Stimulated activated CD4-positive, alpha-beta T cell treated with anti-CD3 and anti-CD28 coated beads, Interleukin-2, amount 100 ng/mL, for 4 hours (primary cell): Measurements from ENCODE around the gene RBFOX2.
"Not testable (repeated sequence)": the region's sequence is repeated elsewhere in the genome, so short reads cannot be mapped to it uniquely, and the experiment has no call there.

Experiments used
- DNase-seq: peaks from one replicate; pipeline ENCODE4 v3.0.0-alpha.2; 2020; ENCODE audit warnings: low read depth

RBFOX2 gene, protein sequence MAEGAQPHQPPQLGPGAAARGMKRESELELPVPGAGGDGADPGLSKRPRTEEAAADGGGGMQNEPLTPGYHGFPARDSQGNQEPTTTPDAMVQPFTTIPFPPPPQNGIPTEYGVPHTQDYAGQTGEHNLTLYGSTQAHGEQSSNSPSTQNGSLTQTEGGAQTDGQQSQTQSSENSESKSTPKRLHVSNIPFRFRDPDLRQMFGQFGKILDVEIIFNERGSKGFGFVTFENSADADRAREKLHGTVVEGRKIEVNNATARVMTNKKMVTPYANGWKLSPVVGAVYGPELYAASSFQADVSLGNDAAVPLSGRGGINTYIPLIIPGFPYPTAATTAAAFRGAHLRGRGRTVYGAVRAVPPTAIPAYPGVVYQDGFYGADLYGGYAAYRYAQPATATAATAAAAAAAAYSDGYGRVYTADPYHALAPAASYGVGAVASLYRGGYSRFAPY

DNA sequence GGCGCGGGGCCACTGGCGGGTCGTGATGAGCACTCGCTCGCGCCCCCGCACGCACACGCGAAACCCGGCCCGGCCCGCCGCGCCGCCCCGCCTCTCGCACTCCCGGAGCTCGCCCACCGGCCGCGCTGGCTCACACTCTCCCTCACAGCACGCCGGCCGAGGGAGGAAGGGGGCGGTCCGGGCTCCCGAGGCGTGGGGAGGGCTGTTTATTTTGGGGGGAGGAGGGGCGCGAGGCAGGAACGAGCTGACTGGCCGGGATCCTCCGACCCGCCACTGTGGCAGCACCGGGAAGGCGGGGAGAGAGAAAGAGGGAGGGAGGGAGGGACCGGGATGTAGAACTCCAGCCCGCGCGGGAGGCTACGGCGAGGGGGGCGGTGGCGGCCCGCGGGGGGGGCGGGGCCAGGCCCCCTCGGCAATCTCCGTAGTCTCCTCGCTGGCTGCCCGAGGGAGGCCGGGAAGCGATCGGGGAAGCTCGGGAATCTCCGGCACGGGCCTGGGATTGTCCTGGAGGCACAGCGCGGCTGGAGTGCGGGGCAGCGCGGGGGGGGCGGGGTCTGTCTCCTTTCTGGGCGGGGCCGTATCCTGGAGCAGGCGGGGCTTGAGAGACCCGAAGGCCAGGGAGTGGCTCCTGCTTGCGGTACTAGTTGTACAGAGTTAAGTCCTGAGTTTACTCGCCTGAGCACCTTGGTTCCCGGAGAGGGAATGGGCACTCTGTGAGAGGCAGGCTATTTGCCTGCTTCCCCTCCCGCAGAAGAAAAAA is at the start of gene RBFOX2:
TSS of gene RBFOX2 (minus strand) at position 179 of the 760 bp plus-strand sequence. CDS start 399 bp downstream, outside the sequence.
- DNase-seq = peak; percentile 79

GRCh38 chr22:36077271-36077670 is 48.6 kb upstream of the RBFOX2 start:
- DNase-seq = no peak

DNA sequence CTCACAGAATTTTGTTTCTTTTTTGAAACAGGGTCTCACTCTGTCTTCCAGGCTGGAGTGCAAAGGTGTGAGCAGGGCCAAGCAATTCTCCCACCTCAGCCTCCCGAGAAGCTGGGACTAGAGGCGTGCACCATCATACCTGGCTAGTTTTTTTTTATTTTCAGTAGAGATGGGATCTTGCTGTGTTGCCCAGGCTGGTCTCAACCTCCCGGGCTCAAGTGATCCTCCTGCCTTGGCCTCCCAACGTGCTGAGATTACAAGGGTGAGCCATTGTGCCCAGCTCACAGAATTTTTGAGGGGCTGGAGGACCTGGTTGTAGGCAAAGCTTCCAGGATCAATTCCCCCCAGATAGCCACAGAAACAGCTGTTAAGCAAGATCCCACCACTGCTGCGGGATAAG is 47.1 kb upstream of the RBFOX2 start:
- no peak for DNase-seq

- no peak for DNase-seq
Observed at GRCh38 chr22:36075230-36075629, 46.6 kb upstream of the RBFOX2 start.

GRCh38 chr22:36073476-36073875 is 44.9 kb upstream of the RBFOX2 start:
- DNase-seq = no peak

DNA sequence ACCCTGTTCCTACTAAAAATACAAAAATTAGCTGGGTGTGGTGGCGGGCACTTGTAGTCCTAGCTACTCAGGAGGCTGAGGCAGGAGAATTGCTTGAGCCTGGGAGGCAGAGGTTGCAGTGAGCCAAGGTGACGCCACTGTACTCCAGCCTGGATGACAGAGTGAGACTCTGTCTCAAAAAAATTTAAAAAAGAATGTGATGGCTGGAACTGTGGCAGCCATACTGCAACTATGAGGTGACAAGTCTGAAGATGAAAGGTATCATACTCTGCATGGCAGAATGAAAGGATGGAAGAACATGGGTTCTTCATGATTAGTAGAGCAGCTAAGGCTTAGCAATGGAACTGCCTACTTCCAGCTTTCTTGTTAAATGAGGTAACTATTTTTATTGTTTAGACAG is 42.0 kb upstream of the RBFOX2 start:
- not testable (repeated sequence) for DNase-seq

DNA sequence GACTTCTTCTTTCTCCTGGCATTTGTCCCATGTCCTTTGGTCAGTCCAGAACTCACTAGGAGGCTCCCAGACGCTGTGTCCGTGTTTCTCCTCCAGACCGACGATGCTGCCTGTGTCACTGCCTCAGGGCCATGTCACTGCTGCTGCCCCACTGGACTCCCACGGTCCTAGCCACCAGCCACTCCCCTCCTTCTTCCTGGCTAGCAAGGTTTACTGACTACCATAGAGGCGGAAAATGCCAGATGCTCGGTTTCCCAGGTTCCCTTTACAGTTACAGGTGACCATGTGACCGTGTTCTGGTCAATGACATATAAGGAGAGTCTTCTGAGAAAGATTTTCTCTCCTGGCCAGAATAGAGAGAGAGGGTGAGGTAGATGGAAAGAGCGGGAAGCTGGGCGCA is 40.7 kb upstream of the RBFOX2 start:
- DNase-seq = no peak

DNA sequence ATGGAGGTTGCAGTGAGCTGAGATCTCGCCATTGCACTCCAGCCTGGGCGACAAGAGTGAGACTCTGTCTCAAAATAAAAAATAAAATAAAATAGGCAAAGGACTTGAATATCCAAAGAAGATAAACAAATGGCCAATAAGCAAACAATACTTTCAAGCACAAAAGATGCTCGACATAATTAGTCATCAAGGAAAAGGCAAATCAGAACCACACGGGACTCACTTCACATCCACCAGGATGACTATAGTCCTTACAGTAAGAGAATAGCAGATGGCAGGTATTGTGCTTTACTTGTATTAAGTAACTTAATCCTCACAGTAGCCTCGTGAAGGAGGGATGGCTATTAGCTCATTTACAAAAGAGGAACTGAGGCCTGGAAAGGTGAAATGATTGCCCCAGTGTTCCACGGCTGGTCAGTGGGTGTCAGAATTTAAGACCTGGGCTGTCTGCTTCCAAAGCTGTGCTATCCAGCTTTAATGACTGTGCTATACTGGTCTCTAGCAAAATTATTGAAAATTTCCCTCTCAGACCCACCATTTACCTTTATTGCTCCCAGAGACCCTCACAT is 40.2 kb upstream of the RBFOX2 start:
- DNase-seq = no peak

DNA sequence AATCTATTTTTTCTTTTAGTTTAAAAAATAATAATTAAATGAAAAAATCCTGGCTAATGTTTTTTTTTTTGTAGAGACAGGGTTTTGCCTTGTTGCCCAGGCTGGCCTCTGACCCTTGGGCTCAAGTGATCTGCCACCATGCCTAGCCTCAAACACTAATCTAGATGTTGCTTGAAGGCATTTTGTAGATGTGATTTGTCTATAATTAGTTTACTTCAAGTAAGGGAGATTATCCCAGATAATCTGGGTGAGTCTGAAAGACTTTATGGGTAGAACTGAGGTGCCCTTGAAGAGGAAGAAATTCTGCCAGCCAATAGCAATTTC is 38.6 kb upstream of the RBFOX2 start:
- no peak for DNase-seq

- DNase-seq = peak; percentile 31
Observed at GRCh38 chr22:36065775-36066544, 37.3 kb upstream of the RBFOX2 start.

GRCh38 chr22:36065462-36065774 is 36.8 kb upstream of the RBFOX2 start:
- no peak for DNase-seq

DNA sequence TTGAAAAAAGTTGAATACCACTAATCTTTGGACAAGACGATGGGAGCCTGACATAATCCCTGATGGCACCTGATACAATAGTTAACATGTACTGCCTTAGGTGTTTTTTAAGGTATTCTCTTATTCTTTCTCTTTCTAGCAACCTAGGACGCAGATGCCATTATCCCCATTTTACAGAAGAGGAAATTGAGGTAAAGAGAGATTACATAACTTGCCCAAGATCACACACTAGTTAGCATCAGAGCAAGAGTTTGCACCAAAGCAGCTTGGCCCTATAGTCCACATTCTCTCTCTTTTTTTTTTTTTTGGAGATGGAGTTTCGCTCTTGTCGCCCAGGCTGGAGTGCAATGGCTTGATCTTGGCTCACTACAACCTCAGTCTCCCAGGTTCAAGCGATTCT is 35.7 kb upstream of the RBFOX2 start:
- DNase-seq = no peak

DNA sequence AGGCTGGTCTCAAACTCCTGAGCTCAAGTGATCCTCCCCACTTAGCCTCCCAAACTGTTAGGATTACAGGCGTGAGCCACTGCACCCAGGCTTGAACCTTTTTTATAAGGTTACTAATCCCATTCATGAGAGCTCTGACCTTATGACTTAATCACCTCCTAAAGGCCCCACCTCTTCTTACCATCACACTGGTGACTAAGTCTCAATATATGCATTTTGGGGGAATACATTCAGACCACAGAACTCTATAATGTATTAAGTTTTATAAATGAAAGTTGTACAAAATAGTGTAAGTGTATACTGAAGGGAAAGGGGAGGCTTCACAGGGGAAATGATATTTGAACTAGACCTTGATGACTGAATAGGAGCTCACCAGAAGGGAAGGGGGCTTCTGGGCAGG is 28.4 kb upstream of the RBFOX2 start:
- no peak for DNase-seq

DNA sequence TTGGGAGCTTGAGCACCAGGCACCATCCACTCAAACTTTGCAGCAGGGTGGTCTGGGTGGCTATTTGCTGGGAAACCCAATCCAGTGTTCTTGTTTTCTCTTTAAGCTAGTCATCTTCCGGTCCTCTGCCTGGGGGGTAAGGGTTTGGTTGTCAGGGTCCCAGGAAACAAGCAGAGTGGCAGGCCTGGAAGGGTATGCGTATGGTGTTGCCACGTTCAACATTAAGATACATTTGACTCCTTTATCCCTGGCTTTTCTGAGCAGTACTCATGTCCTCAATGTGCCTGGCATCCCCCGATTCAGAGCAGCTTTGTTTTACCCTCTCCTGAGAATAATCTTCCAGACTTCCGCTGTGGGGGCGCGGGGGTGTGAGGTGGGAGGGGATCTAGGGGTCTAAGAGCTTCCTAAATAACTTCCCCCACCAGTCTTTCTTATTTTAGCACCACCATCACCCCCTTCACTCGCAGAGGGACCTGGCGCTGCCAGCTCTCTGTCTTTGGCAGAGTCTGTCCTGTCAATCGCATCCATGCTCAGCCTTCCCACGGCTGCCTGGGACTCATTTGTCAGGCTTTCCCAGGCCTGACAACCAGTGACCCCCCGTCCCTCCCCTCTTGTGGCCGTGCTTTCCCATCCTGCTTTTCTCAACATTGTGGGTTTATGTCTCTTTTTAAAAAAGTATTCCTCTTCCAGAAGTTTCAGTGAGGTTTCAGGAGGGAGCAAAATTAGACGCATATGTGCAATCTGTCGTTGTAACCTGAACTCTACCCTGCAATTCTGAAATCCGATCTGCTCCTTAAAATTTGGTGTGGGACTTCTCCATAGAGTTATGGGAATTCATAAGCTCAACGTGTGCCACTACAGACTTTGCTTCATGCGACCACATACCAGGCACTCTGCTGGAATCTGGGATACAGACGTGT is 27.0 kb upstream of the RBFOX2 start:
- DNase-seq = no peak

DNA sequence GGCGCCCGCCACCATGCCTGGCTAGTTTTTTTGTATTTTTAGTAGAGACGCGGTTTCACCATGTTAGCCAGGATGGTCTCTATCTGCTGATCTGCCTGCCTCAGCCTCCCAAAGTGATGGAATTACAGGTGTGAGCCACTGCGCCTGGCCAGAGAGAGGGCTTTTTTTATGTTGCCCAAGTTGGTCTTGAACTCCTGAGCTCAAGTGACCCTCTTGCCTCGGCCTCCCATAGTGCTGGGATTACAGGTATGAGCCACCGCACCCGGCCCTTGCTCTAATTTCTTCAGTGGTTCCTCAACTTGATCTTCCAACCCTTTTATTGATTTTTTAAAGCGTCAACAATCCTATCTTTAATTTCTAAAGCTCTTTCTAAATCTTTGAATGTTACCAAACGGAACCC is 25.8 kb upstream of the RBFOX2 start:
- not testable (repeated sequence) for DNase-seq

DNA sequence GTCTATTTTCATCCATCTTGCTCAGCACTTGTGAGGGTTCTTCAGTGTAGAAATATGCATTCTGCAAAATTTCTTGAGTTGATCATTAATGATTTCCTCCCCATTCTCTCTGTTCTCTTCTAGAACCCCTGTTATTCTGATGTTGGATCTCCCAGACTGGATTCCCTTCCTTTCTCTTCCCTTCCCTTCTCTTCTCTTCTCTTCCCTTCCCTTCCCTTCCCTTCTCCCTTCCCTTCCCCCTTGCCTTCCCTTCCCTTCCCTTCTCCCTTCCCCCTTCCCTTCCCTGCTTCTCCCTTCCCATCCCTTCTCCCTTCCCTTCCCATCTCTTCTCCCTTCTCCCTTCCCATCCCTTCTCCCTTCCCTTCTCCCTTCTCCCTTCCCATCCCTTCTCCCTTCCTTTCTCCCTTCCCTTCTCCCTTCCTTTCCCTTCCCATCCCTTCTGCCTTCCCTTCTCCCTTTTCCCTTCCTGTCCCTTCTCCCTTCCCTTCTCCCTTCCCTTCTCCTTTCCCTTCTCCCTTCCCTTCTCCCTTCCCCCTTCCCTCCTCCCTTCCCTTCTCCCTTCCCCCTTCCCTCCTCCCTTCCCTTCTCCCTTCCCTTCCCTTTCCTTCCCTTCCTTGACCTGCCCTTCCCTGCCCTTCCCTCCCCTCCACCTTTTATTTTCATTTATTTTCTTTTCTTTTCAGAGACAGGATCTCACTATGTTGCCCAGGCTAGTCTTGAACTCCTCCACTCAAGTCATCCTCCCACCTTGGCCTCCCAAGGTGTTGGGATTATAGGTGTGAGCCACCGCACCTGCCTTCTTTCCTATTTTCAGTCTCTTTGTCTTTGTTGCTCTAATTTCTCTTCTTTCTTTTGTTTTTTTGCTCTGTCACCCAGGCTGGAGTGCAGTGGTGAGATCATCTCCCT is 24.9 kb upstream of the RBFOX2 start:
- DNase-seq = no peak

- DNase-seq = no peak
Observed at GRCh38 chr22:36052505-36052941, 23.9 kb upstream of the RBFOX2 start.

- DNase-seq = no peak
Observed at GRCh38 chr22:36049678-36049997, 21.0 kb upstream of the RBFOX2 start.

GRCh38 chr22:36048911-36049677 is 20.5 kb upstream of the RBFOX2 start:
- no peak for DNase-seq

- not testable (repeated sequence) for DNase-seq
Observed at GRCh38 chr22:36044517-36044916, 15.9 kb upstream of the RBFOX2 start.
